GM19438 (cell line): Measurements from ENCODE around the gene ZSWIM8.
"Not testable (repeated sequence)": the region's sequence is repeated elsewhere in the genome, so short reads cannot be mapped to it uniquely, and the experiment has no call there.

Source experiments
- ATAC-seq: cut with Tn5 transposase; IDR thresholded peaks from one replicate; pipeline ENCODE4 v1.9.1; 2021; ENCODE audit warnings: low read depth; ENCODE audit not compliant: unreplicated experiment

The ZSWIM8 gene

GRCh38 chr10:73773152-73773879 lies 12.1 kb upstream of the ZSWIM8 start:
- peak; percentile 4 for ATAC-seq

DNA sequence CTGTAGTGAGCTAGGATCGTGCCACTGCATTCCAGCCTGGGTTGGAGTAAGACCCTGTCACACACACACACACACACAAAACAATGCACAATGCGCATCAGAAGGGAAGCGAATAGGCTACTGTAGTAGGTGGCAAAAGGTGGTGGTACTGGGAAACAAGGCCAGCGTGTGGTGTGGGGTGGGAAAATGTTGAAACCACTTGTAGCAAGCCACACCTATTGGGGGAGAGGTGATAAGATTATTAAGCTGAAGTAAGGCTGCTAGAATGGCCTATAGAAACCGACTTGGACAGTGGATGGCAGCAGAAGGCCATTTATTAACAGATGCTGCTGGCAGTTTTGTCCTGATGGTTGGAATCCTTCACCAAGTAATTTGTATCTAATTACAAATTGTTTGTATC lies 10.8 kb upstream of the ZSWIM8 start:
- no peak for ATAC-seq

- ATAC-seq = no peak
Measured at GRCh38 chr10:73779018-73779417, 6.4 kb upstream of the ZSWIM8 start.

GRCh38 chr10:73779539-73780197 lies 5.7 kb upstream of the ZSWIM8 start:
- no peak for ATAC-seq

DNA sequence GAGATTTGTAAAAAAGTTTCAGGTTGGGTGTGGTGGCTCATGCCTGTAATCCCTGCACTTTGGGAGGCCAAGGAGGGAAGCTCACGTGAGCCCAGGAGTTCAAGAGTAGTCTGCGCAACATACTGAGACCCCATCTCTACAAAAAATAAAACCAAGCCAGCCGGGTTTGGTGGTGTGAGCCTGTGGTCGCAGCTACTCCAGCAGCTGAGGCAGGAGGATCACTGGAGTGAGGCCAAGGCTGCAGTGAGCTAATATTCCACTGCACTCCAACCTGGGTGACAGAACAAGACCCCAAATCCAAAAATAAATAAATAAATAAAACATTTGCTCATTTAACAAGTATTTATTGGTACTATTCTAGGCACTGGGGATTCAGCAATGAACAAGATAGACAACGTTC lies 5.1 kb upstream of the ZSWIM8 start:
- ATAC-seq = no peak

GRCh38 chr10:73780966-73781365 lies 4.4 kb upstream of the ZSWIM8 start:
- no peak for ATAC-seq

DNA sequence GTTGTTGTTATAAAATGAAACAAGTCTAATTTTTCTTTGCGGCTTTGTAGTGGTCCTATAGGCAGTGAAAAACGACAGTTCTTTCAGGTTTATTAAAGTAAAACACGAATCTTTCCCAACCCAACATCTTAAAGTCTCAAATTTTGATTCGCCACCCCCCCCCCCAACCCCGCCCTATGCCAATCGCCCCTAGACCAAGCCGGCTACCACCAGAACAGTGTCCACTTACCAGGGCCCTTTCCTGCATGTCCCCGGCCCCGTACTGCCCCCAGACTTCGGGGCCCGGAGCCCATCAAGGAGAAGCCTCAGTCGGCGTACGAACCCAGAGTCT lies 3.9 kb upstream of the ZSWIM8 start:
- peak; percentile 4 for ATAC-seq

DNA sequence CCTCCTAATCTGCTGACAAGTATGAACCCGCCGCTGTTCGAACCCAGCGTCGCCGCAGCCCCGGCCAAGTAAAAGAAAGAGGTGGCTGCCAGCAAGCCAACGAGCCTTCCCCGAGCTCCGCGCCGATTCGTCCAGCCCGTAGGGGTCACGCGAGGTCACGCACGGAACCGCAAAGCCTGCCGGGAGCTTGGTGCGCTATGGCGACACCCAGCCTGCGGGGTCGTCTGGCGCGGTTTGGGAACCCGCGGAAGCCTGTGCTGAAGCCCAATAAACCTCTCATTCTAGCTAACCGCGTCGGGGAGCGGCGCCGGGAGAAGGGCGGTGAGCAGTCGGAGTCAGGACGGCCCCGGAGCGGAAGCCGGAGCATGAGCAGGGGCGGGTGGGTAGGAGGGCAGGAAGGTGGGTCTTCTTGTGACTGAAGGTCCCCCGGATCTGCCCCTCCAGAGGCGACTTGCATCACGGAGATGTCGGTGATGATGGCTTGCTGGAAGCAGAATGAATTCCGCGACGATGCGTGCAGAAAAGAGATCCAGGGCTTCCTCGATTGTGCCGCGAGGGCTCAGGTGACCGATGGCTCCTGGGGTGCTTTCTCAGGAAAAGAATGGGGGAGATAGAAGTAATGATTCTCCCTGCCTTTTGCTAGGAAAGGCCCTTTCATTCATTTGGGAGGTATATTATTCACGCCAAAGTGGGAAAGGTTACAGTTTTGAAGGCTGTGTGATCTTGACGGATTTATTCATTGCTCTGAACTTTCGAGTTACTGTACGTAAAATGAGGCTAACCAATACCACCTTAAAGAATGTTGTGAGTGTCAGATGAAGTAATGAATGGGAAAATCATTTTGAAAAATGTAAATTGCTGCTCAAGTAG lies 3.3 kb upstream of the ZSWIM8 start, which contains the start of gene CHCHD1:
CHCHD1 (plus strand) TSS at position 170 of the 870 bp plus-strand sequence; CDS start at position 198, 28 bp downstream.
- peak; percentile 42 for ATAC-seq

GRCh38 chr10:73782749-73783085 lies 2.7 kb upstream of the ZSWIM8 start:
- no peak for ATAC-seq

DNA sequence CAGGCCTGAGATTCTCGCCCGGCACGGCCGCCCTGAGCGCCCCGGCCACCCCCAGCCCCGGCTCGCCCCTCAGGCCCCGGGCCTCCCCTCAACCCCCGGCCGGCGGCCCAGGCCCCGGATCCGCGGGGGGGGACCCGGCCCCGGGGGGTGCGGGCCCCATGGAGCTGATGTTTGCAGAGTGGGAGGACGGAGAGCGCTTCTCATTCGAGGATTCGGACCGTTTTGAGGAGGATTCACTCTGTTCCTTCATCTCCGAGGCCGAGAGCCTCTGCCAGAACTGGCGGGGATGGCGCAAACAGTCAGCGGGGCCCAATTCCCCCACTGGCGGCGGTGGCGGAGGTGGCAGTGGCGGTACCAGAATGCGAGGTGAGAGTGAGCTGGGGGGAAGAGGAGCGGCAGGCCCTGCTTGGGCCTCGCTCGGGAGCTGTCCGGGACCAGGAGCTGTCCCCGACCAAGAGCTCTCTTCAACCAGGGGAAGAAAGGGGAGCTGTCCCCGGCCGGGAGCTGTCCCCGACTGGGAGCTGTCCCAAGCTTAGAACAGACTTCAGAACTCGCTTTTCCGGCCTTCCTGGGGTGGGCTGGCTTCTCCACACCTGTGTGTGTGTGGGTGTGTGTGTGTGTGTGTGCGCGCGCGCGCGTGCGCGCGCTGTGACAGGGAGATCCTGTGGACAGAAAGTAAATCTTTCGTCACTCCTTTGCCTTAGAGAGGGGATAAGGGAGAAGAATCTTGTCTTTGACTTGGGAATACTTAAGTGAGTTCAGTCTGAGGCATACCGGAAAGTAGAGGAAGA lies 510 bp downstream of the ZSWIM8 start:
- peak; percentile 17 for ATAC-seq

GRCh38 chr10:73786512-73786885 lies 1.1 kb downstream of the ZSWIM8 start:
- no peak for ATAC-seq

DNA sequence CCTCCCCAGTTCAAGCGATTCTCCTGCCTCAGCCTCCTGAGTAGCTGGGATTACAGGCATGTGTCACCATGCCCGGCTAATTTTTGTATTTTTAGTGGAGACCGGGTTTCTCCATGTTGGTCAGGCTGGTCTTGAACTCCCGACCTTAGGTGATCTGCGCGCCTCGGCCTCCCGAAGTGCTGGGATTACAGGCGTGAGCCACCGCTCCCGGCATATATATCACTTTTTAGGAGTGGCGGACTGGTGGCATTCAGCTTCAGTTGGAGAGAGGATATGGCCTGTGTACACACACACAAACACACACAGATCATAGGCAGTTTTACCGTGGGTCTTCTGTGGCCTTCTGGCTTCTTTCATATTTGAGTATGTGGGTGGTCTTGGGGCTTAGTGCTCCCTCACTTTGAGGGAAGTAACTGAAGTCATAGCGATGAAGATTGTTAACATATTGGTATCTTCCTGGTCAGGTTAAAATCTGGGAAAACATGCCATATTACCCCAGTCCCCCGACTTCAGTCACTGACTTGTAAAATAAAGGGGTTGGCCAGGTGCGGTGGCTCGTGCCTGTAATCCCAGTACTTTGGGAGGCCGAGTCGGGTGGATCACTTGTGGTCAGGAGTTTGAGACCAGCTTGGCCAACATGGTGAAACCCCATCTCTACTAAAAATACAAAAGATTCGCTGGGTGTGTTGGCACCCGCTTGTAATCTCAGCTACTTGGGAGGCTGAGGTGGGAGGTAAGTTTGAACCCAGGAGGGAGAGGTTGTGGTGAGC lies 1.8 kb downstream of the ZSWIM8 start:
- ATAC-seq = not testable (repeated sequence)

DNA sequence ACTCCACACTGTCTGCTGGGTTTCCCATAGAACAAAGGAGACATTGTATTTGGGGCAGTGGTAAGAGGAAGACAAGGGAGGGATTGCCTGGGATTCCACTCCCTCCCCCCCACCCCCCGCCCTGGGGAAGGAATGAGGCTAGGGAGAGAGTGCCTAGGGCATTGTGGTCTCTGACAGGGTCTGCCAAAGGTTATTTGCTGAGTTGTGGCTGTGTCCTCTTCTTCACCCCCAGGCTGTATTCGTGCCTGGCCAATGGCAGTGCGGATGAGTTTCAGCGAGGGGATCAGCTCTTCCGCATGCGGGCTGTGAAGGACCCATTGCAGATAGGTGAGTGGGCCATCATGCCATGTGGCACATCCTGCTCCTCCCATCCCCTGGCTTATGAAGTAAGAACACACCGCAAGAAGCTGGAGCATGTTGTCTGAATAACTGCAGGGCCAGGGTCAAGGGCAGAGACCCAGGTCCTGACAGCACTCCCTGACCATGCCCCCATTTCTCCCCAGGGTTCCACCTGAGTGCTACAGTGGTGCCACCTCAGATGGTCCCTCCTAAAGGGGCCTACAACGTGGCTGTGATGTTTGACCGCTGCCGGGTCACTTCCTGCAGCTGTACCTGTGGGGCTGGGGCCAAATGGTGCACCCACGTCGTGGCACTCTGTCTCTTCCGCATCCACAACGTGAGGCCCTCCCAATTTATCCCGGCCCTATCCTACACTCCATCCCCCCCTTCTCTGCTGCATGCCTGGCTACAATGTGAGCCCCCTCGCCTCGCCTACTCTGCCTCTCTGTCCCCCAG lies 3.7 kb downstream of the ZSWIM8 start:
- ATAC-seq = no peak

- no peak for ATAC-seq
Measured at GRCh38 chr10:73789659-73790055, 4.3 kb downstream of the ZSWIM8 start.

GRCh38 chr10:73790886-73791625 lies 5.7 kb downstream of the ZSWIM8 start:
- no peak for ATAC-seq

DNA sequence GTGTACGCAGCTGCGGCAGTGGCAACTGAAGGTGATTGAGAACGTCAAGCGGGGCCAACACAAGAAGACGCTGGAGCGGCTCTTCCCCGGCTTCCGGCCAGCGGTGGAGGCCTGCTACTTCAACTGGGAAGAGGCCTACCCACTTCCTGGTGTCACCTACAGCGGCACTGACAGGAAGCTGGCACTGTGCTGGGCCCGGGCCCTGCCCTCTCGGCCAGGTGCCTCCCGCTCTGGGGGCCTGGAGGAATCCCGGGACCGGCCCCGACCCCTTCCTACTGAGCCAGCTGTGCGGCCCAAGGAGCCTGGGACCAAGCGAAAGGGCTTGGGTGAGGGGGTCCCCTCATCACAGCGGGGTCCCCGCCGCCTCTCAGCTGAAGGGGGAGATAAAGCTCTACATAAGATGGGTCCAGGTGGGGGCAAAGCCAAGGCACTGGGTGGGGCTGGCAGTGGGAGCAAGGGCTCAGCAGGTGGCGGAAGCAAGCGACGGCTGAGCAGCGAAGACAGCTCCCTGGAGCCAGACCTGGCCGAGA lies 6.5 kb downstream of the ZSWIM8 start:
- no peak for ATAC-seq

GRCh38 chr10:73793456-73793855 lies 8.1 kb downstream of the ZSWIM8 start:
- no peak for ATAC-seq

DNA sequence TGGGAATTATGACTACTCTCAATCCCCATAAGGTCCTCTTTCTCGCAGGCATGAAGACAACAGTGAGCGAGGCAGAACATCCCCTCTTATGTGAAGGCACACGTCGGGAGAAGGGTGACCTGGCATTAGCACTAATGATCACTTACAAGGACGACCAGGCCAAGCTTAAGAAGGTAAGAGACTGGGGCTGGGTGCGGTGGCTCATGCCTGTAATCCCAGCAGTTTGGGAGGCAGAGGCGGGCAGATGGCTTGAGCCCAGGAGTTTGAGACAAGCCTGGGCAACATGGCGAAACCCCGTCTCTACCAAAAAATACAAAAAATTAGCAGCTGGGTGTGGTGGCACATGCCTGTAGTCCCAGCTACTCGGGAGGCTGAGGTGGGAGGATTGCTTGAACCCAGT lies 10.1 kb downstream of the ZSWIM8 start:
- ATAC-seq = not testable (repeated sequence)
